Breast epithelium (tissue), 3 donors: Measurements from ENCODE around the gene ANO2.

Experiments
- CTCF ChIP-seq, 3 donors: fragments of 450-650 bp; IDR thresholded peaks; one replicate each; pipeline ENCODE4 v1.5.1; 2016 to 2017; ENCODE audit warnings: antibody characterized with exemption in 3 of 3, mild to moderate bottlenecking in 3 of 3, moderate library complexity in 3 of 3
- POLR2A ChIP-seq: fragments of 450-650 bp; IDR thresholded peaks from one replicate; pipeline ENCODE4 v1.6.1; 2016; ENCODE audit warnings: antibody characterized with exemption, mild to moderate bottlenecking, moderate library complexity

DNA sequence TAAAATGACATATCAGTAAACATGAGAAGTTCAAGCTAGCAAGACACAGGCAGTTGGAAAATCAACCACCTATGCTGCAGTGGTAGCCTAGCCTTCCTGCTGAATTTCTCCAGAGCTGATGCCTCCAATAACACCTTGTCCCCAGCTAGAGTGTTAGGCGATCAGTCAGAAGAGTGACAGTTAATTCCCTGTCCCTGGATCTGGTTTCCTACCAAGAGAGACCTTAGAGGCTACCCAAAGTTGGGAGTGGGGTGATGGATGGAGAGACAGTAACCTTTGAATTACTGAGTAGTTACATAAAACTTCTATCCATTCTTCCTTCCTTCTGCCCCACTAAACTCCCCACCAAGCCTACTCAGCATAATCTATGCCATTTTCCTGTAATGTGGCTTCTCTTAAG is 1.9 kb upstream of the ANO2 start:
- TF ChIP-seq CTCF (IDR thresholded peaks at IDR 0.05) = no peak
- no peak for TF ChIP-seq POLR2A
